Thyroid gland (tissue), 4 donors: ENCODE measurements around the gene SPON1.
"Not testable (repeated sequence)": the region's sequence is repeated elsewhere in the genome, so short reads cannot be mapped to it uniquely, and the experiment has no call there.

Source experiments
- POLR2A ChIP-seq, 2 donors: fragments of 450-650 bp; IDR thresholded peaks; one replicate each; pipeline ENCODE4 v1.6.1; 2017; ENCODE audit warnings: antibody characterized with exemption in 2 of 2, mild to moderate bottlenecking in 2 of 2, moderate library complexity in 1 of 2
- TF ChIP-seq, protein P1 (sequence below), 6 experiments: fragments of 200-600 bp in 3 of 6; fragments of 450-650 bp in 3 of 6; sonication (generic) in 3 of 6; IDR thresholded peaks; one replicate each; pipeline ENCODE4 v1.5.1; 2016 to 2019; ENCODE audit warnings: antibody characterized with exemption in 6 of 6, mild to moderate bottlenecking in 2 of 6, inconsistent platforms in 1 of 6, moderate library complexity in 1 of 6

DNA sequence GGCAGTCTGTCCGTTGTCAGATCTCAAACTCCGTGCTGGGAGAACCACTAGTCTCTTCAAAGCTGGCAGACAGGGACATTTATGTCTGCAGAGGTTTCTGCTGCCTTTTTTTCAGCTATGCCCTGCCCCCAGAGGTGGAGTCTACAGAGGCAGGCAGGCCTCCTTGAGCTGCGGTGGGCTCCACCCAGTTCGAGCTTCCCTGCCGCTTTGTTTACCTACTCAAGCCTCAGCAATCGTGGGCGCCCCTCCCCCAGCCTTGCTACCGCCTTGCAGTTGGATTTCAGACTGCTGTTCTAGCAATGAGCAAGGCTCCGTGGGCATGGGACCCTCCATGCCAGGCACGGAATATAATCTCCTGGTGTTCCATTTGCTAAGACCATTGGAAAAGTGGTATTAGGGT is 23.7 kb upstream of the SPON1 start:
- not testable (repeated sequence) for TF ChIP-seq POLR2A (IDR thresholded peaks at IDR 0.05)
- TF ChIP-seq, protein P1, sequence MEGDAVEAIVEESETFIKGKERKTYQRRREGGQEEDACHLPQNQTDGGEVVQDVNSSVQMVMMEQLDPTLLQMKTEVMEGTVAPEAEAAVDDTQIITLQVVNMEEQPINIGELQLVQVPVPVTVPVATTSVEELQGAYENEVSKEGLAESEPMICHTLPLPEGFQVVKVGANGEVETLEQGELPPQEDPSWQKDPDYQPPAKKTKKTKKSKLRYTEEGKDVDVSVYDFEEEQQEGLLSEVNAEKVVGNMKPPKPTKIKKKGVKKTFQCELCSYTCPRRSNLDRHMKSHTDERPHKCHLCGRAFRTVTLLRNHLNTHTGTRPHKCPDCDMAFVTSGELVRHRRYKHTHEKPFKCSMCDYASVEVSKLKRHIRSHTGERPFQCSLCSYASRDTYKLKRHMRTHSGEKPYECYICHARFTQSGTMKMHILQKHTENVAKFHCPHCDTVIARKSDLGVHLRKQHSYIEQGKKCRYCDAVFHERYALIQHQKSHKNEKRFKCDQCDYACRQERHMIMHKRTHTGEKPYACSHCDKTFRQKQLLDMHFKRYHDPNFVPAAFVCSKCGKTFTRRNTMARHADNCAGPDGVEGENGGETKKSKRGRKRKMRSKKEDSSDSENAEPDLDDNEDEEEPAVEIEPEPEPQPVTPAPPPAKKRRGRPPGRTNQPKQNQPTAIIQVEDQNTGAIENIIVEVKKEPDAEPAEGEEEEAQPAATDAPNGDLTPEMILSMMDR (IDR thresholded peaks at IDR 0.05): not testable (repeated sequence)
